GM19023 (cell line): ENCODE results near the gene SH3D19.
A peak's percentile ranks its signal among the peaks of the same experiment; 100 is the strongest.
"Not testable (repeated sequence)": the region's sequence is repeated elsewhere in the genome, so short reads cannot be mapped to it uniquely, and the experiment has no call there.

Experiments used
- ATAC-seq: cut with Tn5 transposase; IDR thresholded peaks from one replicate; pipeline ENCODE4 v1.9.1; 2021; ENCODE audit warnings: mild to moderate bottlenecking, moderate library complexity; ENCODE audit not compliant: unreplicated experiment

The SH3D19 gene

GRCh38 chr4:151107063-151107462, 218.3 kb downstream of the SH3D19 start:
- no peak for ATAC-seq

GRCh38 chr4:151105454-151106032, 219.9 kb downstream of the SH3D19 start:
- ATAC-seq = no peak

GRCh38 chr4:151104621-151105020, 220.8 kb downstream of the SH3D19 start:
- ATAC-seq = no peak

GRCh38 chr4:151103758-151104157, 221.6 kb downstream of the SH3D19 start:
- no peak for ATAC-seq

GRCh38 chr4:151100531-151100930, 224.9 kb downstream of the SH3D19 start:
- ATAC-seq = no peak

- ATAC-seq = peak; percentile 5
Measured at GRCh38 chr4:151099976-151100417, 225.4 kb downstream of the SH3D19 start.

- ATAC-seq = peak; percentile 96
Measured at GRCh38 chr4:151099229-151099975, 226.0 kb downstream of the SH3D19 start, which contains the start of gene RPS3A. TSS of gene RPS3A (plus strand) at chr4:151099628. CDS start at chr4:151099653, 25 bp downstream.

- no peak for ATAC-seq
Measured at GRCh38 chr4:151098979-151099228, 226.5 kb downstream of the SH3D19 start.

- ATAC-seq = no peak
Measured at GRCh38 chr4:151097759-151098158, 227.6 kb downstream of the SH3D19 start.

- ATAC-seq = no peak
Measured at GRCh38 chr4:151095142-151095541, 230.3 kb downstream of the SH3D19 start.

GRCh38 chr4:151094290-151094751, 231.1 kb downstream of the SH3D19 start:
- no peak for ATAC-seq

GRCh38 chr4:151093203-151093602, 232.2 kb downstream of the SH3D19 start:
- ATAC-seq = no peak

GRCh38 chr4:151092488-151092887, 232.9 kb downstream of the SH3D19 start:
- no peak for ATAC-seq

GRCh38 chr4:151091047-151091446, 234.4 kb downstream of the SH3D19 start:
- no peak for ATAC-seq

GRCh38 chr4:151087467-151087866, 237.9 kb downstream of the SH3D19 start:
- ATAC-seq = no peak

GRCh38 chr4:151077978-151078377, 247.4 kb downstream of the SH3D19 start:
- not testable (repeated sequence) for ATAC-seq

GRCh38 chr4:151074416-151074916, 250.9 kb downstream of the SH3D19 start:
- ATAC-seq = no peak
